ENCODE results near the gene MYT1. TPM values are rescaled to one million over a fixed set of nuclear protein-coding genes. Genes with fewer than 3 reads are reported as not detected.

Gene MYT1
- total and polyA plus RNA-seq, 11 donors = 0.07 to 0.23 (median 0.09) TPM; not detected in 5

GRCh38 chr20:64156886-64157875 is 7.1 kb upstream of the MYT1 start:
- Histone ChIP-seq H3K9me3 (no peaks in the 10 kb centered on the region), H3K4me3 (no peak overlapping the region), H3K4me1 (peaks cover 0 to 4% (median 0%) of the 10 kb centered on the region in 12 donors), H3K27me3 (peaks cover 4 to 68% (median 27%) of the 10 kb centered on the region in 9 donors), H3K27ac (no peak overlapping the region), H3K36me3 (no peaks in the 10 kb centered on the region)
- intact Hi-C loops (cut with DNase I) = no loop called here
- no peak for TF ChIP-seq CTCF (IDR thresholded peaks at IDR 0.05)
- TF ChIP-seq POLR2A (IDR thresholded peaks at IDR 0.05) = no peak
- WGBS, 4 donors = 58 to 72% (median 70%) methylated on average over 16 to 27 of the region's 27 CpGs
- no peak for ATAC-seq
- DNase-seq = peak in 1 of 5 donors; percentile 27

GRCh38 chr20:64157878-64158277 is 6.4 kb upstream of the MYT1 start:
- Histone ChIP-seq H3K9me3 (no peaks in the 10 kb centered on the region), H3K4me3 (no peak overlapping the region), H3K27ac (no peak overlapping the region), H3K4me1 (peaks cover 0 to 4% (median 0%) of the 10 kb centered on the region in 12 donors), H3K36me3 (no peaks in the 10 kb centered on the region), H3K27me3 (peaks cover 8 to 75% (median 27%) of the 10 kb centered on the region in 9 donors)
- ATAC-seq (no peak), DNase-seq (peak in 1 of 5 donors; percentile 34)
- intact Hi-C loops (cut with DNase I) = no loop called here
- TF ChIP-seq CTCF (IDR thresholded peaks at IDR 0.05) (no peak), POLR2A (IDR thresholded peaks at IDR 0.05) (no peak)
- 75 to 100% (median 82%) methylated on average over 1 of the region's 1 CpG for WGBS, 4 donors

- TF ChIP-seq CTCF (IDR thresholded peaks at IDR 0.05) (no peak), POLR2A (IDR thresholded peaks at IDR 0.05) (no peak)
- H3K27me3 ChIP-seq = peaks cover 11 to 82% (median 33%) of the 10 kb centered on the region in 9 donors
- WGBS, 4 donors = 63 to 67% (median 65%) methylated on average over 7 to 9 of the region's 9 CpGs
- H3K4me3 ChIP-seq = no peak overlapping the region
- no peak overlapping the region for H3K27ac ChIP-seq
- intact Hi-C loops (cut with DNase I) = no loop called here
- H3K9me3 ChIP-seq = no peaks in the 10 kb centered on the region
- peaks cover 0 to 4% (median 0%) of the 10 kb centered on the region in 12 donors for H3K4me1 ChIP-seq
- ATAC-seq = no peak
- no peaks in the 10 kb centered on the region for H3K36me3 ChIP-seq
- peak in 1 of 5 donors; percentile 42 for DNase-seq
Measured at GRCh38 chr20:64158346-64159285, 5.6 kb upstream of the MYT1 start.
